IPS-NIHi7 (cell line): ENCODE data around the gene SOCS3.

ENCODE experiments used
- DNase-seq: peaks from one replicate; pipeline ENCODE4 v3.0.0; 2012; ENCODE audit warnings: mixed read lengths; ENCODE audit errors: extremely low spot score

Gene SOCS3

DNA sequence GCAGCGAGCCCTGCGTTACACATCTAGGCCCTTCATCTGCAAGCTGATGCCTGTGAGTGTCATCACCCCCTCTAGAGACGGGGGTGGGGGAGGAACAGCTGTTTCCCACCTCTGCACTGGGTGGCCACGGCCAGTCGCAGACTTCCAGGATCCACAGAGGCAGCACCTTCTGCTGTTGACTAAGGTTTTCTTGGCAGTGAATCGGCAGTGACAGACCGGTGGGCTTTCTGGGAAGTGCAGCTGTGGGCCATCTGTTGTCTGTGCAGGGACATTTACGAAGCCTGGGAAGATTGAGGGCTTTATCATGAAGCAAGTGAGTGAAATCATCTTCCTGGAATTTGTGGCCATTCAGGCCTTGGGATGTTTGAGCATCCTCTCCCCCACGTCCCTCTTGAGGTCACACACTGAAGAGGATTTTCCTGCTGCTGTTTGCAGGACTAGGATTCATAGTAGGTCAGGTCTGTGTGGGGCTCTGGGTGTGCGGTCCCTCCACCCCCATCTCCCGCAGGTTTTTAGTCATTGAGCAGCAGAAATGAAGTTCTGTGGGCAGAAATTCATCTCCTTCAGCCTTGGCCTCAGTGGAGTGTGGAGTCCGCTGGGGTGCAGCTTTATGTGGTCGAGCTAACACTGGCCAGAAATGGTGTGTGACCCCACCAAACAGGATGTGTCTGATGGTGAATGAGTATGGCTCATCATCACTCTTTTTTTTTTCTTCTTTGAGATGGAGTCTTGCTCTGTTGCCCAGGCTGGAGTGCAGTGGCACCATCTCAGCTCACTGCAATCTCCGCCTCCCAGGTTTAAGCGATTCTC, 30.6 kb upstream of the SOCS3 start:
- DNase-seq, result no peak

DNA sequence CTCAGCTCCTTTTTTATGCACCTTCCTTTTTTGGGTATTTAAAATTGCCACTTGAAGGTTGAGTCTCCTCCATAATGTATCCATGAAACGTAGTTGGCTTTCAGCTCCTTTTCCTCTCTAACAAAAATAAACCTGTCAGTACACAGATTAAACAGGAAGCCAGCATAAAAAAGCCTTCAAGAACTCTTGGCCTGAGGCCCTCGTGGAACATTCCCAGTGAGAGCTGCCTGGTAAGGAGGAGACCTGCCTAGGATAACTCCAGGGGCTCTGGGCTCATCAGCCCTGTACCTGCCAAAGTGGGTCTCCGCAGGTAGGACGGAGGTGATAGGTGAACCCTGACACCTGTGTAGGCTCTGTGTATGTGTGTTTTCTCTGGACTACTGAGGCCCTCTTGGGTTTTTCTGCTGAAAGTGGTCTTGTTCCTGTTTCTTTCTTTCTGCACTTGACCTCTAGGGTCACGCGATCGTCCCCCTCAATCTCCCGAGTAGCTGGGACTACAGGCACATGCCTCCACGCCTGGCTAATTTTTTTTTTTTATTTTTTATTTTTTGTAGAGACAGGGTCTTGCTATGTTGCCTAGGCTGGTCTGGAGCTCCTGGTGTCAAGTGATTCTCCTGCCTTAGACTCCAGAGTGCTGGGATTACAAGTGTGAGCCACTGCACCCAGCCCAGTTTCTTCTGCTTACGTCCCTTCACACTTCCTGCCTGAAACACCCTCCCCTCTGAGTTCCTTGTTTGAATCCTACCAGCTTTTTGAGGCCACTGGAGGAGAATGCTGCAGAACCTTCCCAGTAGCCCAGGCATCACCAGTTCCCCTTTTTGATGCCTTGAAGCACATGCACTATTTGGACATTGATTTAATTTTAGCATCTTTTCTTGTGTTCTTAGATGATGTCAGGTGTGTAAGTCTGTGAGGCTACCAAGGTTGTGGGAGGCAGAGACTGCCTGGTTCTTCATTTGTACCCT, 28.4 kb upstream of the SOCS3 start:
- DNase-seq, result no peak

DNA sequence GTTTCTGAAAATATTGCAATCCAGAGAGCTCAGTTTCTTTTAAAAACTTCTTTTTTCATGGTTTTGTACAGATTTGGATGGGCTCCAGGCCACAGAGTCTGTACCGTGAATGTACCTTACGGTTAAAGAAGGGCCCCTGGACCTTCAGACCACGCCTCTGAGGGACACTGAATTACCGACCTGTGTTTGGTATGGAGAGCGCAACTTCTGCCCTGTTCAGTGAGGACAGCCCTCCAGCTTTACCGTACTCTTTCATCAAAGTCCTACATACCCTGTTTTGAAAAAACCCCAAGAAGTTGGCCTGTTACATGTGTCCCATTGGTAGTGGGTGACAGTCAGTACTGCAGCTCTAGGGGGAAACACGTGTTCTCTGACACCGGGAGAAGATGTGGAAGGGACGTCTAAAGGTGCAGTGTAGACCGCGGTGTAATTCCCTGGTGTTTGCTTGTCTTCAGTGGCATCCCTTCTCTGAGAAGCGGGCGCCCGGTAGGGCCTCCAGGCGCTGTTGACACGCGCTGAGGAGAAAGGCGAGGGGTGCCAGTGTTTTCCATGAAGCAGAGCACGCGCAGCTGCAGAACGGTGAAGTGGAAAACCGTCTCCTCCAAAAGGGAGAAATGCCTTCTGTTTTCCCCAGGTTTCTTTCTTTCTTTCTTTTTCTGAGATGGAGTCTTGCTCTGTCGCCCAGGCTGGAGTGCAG, 24.8 kb upstream of the SOCS3 start:
- DNase-seq, result no peak

DNA sequence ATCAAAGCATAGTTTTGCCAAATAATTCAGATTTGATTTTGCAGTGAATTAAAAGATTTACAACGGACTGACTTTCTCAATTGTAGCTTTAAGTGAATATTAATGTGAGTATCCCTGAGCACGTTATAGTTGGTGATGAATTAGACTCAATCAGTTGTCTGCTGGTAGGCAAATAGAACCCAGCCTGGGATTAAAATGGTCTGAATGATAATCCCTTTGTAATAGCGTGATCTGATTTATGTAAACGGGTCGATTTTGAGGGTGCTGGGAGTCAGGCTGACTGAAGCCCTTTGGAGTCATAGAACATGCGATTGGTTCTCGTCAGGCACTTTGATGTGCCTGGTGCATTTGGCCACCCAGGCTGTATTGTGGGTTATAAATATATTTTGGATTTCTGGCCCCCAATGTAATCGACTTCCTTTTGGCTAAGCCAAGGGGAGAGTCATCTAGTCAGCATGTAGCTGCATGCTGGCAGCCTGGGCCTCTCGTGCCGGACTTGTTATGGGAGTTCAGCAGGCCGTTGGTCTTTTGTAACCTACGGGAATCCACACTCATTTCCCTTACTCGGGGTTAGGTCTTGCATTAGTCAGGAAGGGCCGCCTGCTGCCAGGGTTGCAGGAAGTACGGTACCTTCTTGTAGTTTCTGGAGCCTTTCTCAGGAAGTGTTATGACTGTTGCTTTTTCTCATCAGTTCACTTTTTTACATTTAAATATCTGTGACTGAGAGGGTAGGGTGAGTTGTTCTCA, 24.0 kb upstream of the SOCS3 start:
- no peak for DNase-seq

DNA sequence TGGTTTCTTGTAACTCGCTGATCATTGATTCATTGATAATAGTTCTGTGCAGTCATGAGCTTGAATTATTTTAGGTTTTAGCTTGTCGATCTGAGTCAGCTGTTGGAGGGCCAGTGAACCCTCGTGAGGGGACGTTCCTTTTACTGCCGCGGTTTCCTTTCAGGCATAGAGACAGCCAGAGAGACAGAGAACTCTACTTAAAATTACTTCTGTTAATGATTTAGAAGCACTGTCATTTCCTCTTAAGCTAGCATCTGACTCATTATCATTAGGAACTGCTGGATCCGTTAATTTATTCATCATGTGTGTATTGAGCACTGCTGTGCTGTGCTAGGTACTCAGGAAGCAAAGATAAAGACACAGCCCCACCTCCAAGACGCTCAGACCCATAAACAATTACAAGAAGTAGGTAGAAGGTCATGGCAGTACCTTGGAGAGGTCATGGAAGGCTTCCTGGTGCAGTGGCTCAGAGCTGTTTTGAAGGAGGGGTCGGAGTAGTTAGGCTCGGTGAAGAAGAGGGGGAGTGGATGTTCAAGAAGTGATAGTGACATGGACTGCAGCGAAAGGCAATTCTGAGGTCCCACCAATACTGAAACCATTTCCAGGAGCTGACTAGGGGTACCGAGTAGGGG, 21.8 kb upstream of the SOCS3 start:
- peak; percentile 55 for DNase-seq

DNA sequence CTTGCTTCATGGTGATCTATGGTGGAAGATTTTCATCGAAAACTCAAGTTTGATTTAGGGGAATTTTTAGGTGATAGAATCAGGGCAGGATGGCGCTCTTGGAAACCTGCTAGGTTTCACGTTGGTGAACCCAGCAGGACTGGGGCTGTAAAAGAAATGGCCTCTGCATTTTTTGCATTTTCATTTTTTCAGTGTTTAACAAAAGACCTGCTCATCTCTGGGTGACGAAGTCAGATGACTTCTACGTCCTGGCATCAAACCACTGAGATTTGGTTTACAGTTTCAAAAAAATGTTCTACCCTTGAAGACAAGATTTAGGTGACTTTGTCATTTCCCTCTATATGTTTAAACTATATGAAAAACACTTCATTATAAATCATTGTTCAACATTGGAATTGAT, 20.5 kb upstream of the SOCS3 start:
- no peak for DNase-seq

DNA sequence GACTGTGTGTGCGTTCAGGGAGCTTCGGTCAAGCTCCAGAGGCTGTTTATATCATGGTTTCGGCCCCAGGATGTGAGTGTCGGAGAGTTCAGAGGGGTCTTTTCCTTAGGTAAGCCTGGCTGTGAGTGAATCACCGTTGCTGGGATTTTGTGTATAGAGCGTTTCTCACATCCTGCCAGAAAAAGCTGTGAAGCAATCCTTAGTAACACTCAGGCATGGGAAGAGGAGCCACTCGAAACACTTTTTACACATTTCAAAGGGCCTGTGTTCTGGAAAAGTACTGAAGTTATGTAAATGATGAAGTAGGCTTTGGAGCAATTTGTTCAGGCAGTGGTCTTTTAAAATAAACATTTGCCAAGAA, 19.2 kb upstream of the SOCS3 start:
- DNase-seq, result no peak

DNA sequence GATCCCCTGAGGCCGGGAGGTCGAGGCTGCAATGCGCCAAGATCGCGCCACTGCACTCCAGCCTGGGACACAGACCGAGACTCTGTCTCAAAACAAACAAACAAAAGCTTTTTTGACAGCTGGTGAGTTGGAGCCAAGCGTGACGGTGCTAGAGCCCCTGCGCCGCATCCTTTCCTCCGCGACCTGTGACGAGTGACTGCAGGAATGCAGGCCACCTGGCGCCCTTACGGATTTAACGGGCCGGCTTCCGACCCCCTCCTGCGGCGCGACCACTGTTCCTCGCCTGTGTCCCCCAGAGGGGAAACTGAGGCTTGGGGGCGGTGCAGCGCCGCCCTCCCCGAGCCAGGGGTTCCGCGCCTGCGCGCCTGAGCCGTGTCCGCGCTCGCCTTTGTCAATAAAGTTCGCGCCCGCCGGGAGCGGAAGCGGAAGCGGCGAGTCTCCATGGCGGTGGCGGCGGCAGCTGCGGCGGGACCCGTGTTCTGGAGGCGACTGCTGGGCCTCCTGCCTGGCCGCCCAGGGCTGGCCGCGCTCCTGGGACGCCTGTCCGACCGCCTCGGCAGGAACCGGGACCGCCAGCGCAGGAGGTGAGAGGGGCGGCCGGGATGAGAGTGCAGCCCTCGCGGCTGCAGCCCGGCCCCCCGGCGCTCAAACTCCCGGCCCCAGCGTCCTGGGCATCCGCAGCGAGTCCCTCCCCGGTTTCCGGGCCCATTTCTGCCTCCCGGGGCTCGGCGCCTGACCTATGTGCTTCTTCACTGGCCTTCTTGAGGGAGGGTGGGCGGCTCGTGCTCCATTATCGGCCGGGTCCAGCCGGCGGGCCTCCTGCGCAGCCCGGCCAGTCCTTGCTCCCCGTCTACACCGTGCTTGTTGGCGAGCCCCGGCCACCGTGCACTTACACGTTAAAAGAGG, 18.6 kb upstream of the SOCS3 start, which contains the start of gene PGS1:
PGS1 (plus strand) TSS at position 425 of the 906 bp plus-strand sequence; CDS start at position 442, 17 bp downstream.
- DNase-seq, result peak; percentile 63

DNA sequence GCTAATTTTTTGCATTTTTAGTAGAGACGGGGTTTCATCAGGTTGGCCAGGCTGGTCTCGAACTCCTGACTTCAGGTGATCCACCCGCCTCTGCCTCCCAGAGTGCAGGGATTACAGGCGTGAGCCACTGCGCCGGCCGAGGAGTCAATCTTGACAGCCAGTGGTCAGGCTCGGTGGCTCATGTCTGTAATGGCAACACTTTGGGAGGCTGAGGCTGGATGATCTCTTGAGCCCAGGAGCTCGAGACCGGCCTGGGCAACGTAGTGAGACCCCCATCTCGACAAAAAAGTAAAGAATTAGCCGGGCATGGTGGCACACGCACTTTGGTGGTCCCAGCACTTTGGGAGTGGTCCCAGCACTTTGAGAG, 18.0 kb upstream of the SOCS3 start:
- no peak for DNase-seq

DNA sequence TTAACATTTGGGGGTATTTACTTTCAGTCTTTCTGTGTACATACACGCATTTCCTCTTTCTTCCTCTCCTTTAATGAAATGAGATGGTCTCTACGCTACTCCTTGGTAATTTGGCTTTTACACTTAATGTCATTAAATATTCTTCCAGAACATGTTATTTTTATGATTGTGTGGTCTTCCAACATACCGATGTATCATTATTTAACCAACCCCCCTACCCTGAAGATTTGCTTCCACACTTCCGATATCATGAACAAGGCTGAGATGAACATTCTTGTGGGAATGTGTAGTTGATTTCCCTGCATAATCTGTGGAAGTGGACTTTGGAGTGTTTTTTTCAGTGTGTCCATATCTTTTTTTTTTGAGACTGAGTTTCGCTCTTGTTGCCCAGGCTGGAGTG, 16.3 kb upstream of the SOCS3 start:
- DNase-seq, result no peak

DNA sequence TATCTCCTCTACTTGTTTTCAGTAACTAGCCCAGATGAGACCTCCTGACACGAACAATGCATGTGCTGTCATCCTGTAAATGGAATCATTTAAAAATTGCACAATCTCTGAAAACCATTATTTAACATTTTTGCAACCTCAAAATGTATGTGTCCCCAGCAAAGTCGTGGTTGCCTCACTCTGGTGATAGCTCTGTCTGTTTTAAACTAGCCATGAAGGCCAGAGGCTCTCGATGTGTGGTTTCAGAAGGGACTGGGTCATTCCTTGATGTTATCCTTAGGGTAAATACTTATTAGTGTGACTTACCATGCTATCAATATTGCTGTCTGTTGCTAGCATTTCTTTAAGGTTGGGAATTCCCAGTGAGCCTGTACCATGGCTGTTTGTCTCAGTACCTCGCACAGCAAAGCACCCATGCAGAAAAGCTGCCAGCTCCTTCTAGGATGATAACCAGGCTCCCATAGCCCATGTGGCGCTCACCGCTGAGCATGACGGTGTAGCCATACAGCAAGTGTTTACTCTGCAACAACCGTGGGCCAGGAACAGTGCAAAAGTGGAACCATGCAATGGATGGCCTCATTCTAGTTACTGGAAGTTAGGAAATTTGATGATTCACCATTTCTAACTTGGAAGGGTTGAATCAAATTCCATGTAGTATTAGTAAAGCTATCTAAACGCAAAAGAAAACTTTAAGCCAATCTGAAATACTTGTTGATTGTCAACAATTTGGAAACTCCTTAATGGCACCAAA, 15.7 kb upstream of the SOCS3 start:
- DNase-seq, result no peak

DNA sequence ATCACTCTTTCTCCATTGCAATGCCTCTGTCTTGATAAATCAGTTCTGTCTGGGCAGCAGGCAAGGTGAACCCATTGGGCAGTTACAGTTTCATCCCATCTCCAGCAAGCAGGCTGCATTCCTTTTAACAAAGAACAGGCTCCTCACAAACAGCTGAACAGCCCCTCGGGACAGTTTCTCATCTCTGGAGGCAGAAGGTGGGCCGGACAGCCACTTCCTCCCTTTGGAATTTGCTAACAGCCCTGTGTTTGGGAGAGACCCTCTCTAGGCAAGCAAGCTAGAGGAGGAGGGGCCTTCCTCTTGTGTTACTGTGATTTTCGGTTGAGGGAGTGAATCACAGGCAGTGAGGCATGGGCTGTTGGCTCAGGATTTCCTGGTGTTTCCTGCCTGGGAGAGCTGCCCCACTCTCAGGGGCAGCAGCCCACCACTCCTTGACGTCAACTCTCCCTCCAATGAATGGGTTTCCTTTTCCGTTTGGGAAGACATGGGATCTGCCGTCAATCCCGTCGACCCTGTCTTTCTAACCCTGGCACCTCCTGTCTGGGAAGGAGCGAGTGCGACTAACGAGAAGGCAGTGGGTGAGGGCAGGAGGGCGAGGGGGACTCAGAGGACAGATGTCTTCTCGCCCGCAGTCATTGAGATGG, 14.9 kb upstream of the SOCS3 start:
- no peak for DNase-seq

DNA sequence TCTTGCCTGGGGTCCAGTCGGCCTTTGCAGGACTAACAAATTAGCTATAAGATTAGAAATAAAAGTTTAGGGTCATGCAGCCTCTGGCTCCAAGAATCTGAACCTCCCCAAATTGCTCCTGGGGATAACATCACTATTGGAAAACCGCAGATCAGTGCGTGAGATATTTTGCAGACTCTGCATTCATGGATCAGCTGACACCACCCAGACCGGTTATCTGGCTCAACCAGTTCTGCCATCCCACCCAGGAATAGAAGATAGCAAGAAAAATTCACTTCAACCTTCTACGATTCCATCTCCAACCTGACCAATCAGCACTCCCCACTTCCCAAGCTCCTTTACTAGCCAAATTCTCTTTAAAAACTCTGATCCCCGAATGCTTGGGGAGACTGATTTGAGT, 14.3 kb upstream of the SOCS3 start:
- no peak for DNase-seq

DNA sequence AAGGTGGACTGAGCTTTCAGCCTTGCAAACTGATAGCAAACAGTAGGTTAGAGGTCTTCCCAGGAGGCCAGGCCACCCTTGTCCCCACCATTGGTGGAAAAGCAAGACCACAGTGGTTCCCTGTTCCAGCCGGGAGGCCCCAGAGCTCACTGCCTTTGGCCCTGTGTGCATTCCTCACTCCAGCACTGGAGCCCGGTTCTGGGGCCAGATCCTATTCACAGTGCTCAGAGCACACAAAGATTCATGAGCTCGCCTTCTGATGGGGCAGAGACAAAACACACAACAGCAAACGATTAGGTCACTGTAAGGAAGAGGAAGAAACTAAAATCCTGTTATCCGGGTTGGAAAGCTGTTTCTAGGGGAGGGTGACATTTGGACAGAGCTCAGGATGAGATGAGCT, 13.0 kb upstream of the SOCS3 start:
- DNase-seq, result no peak

DNA sequence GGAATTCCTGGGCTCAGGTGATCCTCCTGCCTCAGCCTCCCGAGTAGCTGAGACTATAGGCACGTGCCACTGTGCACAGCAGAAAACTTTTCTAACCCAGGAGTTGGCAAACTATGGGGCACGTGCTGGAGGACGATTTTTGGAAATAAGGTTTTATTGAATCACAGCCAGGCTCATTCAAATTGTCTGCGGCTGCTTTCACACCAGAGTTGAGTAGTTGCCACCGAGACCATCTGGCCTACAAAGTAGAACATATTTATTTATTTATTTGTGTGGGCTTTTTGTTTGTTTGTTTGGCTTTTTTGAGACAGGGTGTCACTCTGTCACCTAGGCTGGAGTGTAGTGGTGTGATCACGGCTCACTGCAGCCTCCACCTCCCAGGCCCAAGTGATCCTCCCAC, 11.2 kb upstream of the SOCS3 start:
- no peak for DNase-seq

DNA sequence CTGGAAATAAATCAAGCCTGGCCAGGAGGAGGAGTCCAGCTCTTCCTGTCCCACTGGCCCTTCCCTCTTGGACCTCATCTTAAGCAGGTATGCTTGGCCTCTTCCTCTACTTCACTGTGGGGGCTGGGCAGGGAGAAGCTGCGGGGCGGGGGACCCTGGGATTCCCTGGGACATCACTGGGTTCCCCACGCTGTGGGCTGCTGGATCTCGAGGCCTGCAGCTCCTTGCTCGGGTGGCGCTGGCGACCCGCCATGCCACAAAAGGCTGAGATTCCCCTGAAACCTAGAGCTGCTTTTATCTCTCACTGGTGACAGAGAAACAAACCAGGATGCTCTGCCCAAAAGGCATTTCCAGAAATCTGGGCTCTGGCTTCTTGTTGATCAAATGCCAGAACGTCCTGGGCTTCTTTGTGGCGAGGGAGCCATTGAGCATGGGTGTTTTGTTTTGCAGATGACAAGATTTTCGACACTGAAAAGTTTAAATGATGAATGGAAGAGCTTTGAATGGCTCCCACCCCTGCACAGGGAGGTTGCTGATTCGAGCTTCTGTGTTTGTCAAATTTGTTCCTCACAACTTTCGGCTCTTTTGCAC, 10.0 kb upstream of the SOCS3 start:
- no peak for DNase-seq

DNA sequence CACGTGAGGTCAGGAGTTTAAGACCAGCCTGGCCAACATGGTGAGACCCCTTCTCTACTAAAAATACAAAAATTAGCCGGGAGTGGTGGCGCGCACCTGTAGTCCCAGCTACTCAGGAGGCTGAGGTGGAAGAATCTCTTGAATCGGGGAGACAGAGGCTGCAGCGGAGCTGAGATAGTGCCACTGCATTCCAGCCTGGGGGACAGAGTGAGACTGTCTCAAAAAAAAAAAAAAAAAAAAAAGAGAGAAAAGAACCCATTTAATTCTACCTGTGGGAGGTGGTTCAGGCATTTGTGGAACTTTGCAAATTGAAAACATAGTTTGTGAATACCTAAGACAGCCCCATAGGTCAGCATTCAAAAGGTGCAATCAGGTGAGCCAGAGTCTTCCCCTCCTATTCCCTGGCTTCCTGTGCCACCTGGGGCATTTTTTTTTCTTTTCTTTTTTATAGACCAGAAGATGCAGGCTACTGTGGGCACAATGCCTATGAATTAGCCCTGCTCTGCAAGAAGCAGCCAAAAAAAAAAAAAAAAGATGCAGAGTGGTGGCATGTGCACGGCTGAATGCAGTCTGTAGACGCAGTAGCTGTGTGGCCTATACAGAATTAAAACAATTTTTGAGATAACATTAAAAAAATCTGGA, 9.1 kb upstream of the SOCS3 start:
- DNase-seq, result no peak

DNA sequence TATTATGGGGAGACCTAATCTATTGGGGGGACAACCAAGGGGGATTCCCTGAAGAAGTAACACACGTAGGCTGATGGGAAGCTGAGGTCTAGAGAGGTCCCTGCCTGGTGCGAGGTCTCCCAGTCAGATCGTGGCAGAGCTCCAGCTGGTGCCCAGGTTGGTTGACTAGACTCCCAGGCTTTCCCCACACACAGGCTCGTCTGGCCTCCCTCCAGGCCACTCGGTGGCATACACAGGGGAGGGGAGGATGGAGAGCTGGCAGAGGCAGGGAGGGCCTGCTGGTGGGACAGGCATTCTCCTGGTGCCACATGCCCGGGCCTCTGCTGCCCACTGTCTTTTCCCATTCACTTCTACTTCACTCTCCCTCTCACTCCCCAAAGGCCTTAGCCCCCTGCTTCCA, 8.5 kb upstream of the SOCS3 start:
- DNase-seq, result no peak
